HG03469 (cell line): ENCODE results near the gene PICALM.
"Not testable (repeated sequence)": the region's sequence is repeated elsewhere in the genome, so short reads cannot be mapped to it uniquely, and the experiment has no call there.

Experiments used
- ATAC-seq: cut with Tn5 transposase; IDR thresholded peaks from one replicate; pipeline ENCODE4 v1.9.1; 2021; ENCODE audit warnings: mild to moderate bottlenecking, moderate library complexity, moderate number of reproducible peaks; ENCODE audit not compliant: unreplicated experiment

The PICALM gene

GRCh38 chr11:85947431-85948272 is 121.2 kb downstream of the PICALM start:
- ATAC-seq = peak; percentile 35

- no peak for ATAC-seq
Observed at GRCh38 chr11:85946221-85946620, 122.7 kb downstream of the PICALM start.

- ATAC-seq = no peak
Observed at GRCh38 chr11:85945788-85946187, 123.1 kb downstream of the PICALM start.

- no peak for ATAC-seq
Observed at GRCh38 chr11:85945296-85945695, 123.6 kb downstream of the PICALM start.

- ATAC-seq = no peak
Observed at GRCh38 chr11:85941380-85941973, 127.4 kb downstream of the PICALM start.

GRCh38 chr11:85939099-85940015 is 129.5 kb downstream of the PICALM start:
- ATAC-seq = no peak

- ATAC-seq = no peak
Observed at GRCh38 chr11:85937835-85938234, 131.0 kb downstream of the PICALM start.

GRCh38 chr11:85935751-85936150 is 133.1 kb downstream of the PICALM start:
- ATAC-seq = no peak

GRCh38 chr11:85934596-85935169 is 134.2 kb downstream of the PICALM start:
- ATAC-seq = no peak

- no peak for ATAC-seq
Observed at GRCh38 chr11:85930879-85931366, 138.0 kb downstream of the PICALM start.

- not testable (repeated sequence) for ATAC-seq
Observed at GRCh38 chr11:85926653-85927214, 142.2 kb downstream of the PICALM start.

- no peak for ATAC-seq
Observed at GRCh38 chr11:85923455-85923854, 145.4 kb downstream of the PICALM start.

- ATAC-seq = peak; percentile 83
Observed at GRCh38 chr11:85922367-85922766, 146.5 kb downstream of the PICALM start.

- no peak for ATAC-seq
Observed at GRCh38 chr11:85918910-85919794, 149.7 kb downstream of the PICALM start.

GRCh38 chr11:85914425-85914824 is 154.5 kb downstream of the PICALM start:
- no peak for ATAC-seq

GRCh38 chr11:85913513-85913912 is 155.4 kb downstream of the PICALM start:
- no peak for ATAC-seq

GRCh38 chr11:85912414-85912813 is 156.5 kb downstream of the PICALM start:
- no peak for ATAC-seq
